GM12878 (cell line): Measurements from ENCODE around the gene ETV6. TPM values are rescaled to one million over a fixed set of nuclear protein-coding genes. Genes with fewer than 3 reads are reported as not detected.

Experiments
- ATAC-seq: fragments of 200-7000 bp; cut with Tn5 transposase; 3 replicates; pipeline ENCODE4 v1.9.1; 2020; ENCODE audit warnings: mild to moderate bottlenecking, moderate library complexity
- BruUV-seq: library from RNA; stranded (reverse); fragments of 400-500 nt; replicated peaks from 2 replicates; lab custom pipeline; 2021; lab: Mats Ljungman, UMichigan
- CTCF ChIA-PET: fragments of 300-600 bp; sonication (Branson Sonifier 250); formaldehyde crosslinking; extraction: SDS; loops from one replicate; lab custom pipeline; 2021; ENCODE audit warnings: inconsistent platforms; lab: Yijun Ruan, JAX
- POLR2A ChIA-PET: fragments of 350-600 bp; formaldehyde crosslinking; extraction: SDS; loops from one replicate; lab custom pipeline; 2021; ENCODE audit warnings: inconsistent platforms; lab: Charles Lee
- RAD21 ChIA-PET: fragments of 300-600 bp; sonication (Branson Sonifier 250); formaldehyde crosslinking; loops from one replicate; lab custom pipeline; 2023; ENCODE audit warnings: antibody characterized with exemption; ENCODE audit not compliant: unreplicated experiment; lab: Charles Lee
- SMC1A ChIA-PET: fragments of 300-600 bp; sonication (Branson Sonifier 250); formaldehyde crosslinking; loops from one replicate; lab custom pipeline; 2023; ENCODE audit not compliant: unreplicated experiment, uncharacterized antibody; lab: Charles Lee
- DNase-seq: peaks from one replicate; pipeline ENCODE4 v3.0.0-alpha.2; 2011; ENCODE audit warnings: low read depth, low spot score
- FAIRE-seq: peaks from 3 replicates; lab custom pipeline; 2011; peaks lifted over from hg19 to GRCh38; lab: Jason Lieb, UNC
- H2AFZ ChIP-seq: 2 replicates; pipeline ENCODE4 v1.6.0; 2011; ENCODE audit warnings: low read depth, low read length, control low read depth; ENCODE audit not compliant: control insufficient read depth
- H3K27ac ChIP-seq: 2 replicates; pipeline ENCODE4 v1.5.1; 2011; ENCODE audit warnings: control low read depth; ENCODE audit not compliant: control insufficient read depth, insufficient read depth
- H3K27me3 ChIP-seq, 2 experiments: replicated peaks in 1 of 2; 2 replicates each; pipeline versions ENCODE4 v1.6.0 to v1.6.1; 2011; ENCODE audit warnings: low read length in 1 of 2; ENCODE audit not compliant: control insufficient read depth in 2 of 2, insufficient read depth in 2 of 2
- H3K36me3 ChIP-seq, 2 experiments: 2 replicates each; pipeline ENCODE4 v1.5.1; 2011; ENCODE audit warnings: low read length in 1 of 2; ENCODE audit not compliant: control insufficient read depth in 2 of 2, insufficient read depth in 2 of 2
- H3K4me1 ChIP-seq: 2 replicates; pipeline ENCODE4 v1.6.1; 2011; ENCODE audit warnings: mild to moderate bottlenecking, low read length, moderate library complexity, mixed read lengths; ENCODE audit not compliant: control insufficient read depth, insufficient read depth
- H3K4me2 ChIP-seq: 2 replicates; pipeline ENCODE4 v1.6.0; 2011; ENCODE audit warnings: control low read depth; ENCODE audit not compliant: control insufficient read depth, insufficient read depth
- H3K4me3 ChIP-seq: fragments of 200-600 bp; sonication (generic); 2 replicates; pipeline ENCODE4 v1.5.1; 2016
- H3K79me2 ChIP-seq: 2 replicates; pipeline ENCODE4 v1.6.0; 2011; ENCODE audit warnings: low read length; ENCODE audit not compliant: control insufficient read depth, insufficient read depth
- H3K9ac ChIP-seq: 2 replicates; pipeline ENCODE4 v1.8.0; 2011; ENCODE audit warnings: low read length, control low read depth, mixed read lengths; ENCODE audit not compliant: control insufficient read depth, insufficient read depth
- H3K9me3 ChIP-seq: replicated peaks from 3 replicates; pipeline ENCODE4 v1.5.1; 2011; ENCODE audit warnings: mild to moderate bottlenecking, low read length; ENCODE audit not compliant: control insufficient read depth, insufficient read depth
- H4K20me1 ChIP-seq: 2 replicates; pipeline ENCODE4 v1.6.0; 2011; ENCODE audit not compliant: control insufficient read depth, insufficient read depth
- BCL11A ChIP-seq: IDR thresholded peaks from 2 replicates; pipeline ENCODE4 v1.6.1; 2011; ENCODE audit warnings: low read depth, low read length
- MLLT1 ChIP-seq: fragments of 450-650 bp; IDR thresholded peaks from 2 replicates; pipeline ENCODE4 v1.6.1; 2016; ENCODE audit warnings: mild to moderate bottlenecking
- WGBS: methylation state at CpG from one replicate; pipeline ENCODE4 v1.1.6; 2016; ENCODE audit warnings: low lambda C conversion rate; ENCODE audit not compliant: insufficient replicate concordance, insufficient coverage; ENCODE audit errors: missing lambda C conversion rate; 5-methylcytosine and 5-hydroxymethylcytosine counted together
- in situ Hi-C: fragments of 300-500 bp; cut with MboI; formaldehyde crosslinking; loops from 9 replicates; pipeline ENCODE4 v1.14.3; 2018; ENCODE audit warnings: mixed read lengths
- intact Hi-C: fragments of 100-400 bp; cut with micrococcal nuclease; formaldehyde crosslinking; loops from one replicate; pipeline ENCODE4 v1.14.2; 2022; ENCODE audit not compliant: unreplicated experiment
- polyA plus RNA-seq, 11 experiments: library from polyadenylated mRNA; depleted of rRNA in 4 of 11; unstranded in 6 of 11; stranded (reverse) in 5 of 11; fragments of >200 nt; fragmentation: Nextera tagmentation in 4 of 11; fragmentation: Illumina TruSeq in 1 of 11; extraction: Ambion mirVana in 4 of 11; extraction: Trizol in 1 of 11; gene quantifications; 1 replicate in 1 of 11; 2 replicates in 10 of 11; pipeline versions ENCODE4 v1.2.1 to v1.2.3, GENCODE V29; 2011 to 2016; ENCODE audit warnings: inconsistent platforms in 2 of 11, missing spikeins in 2 of 11, low read depth in 1 of 11
- total RNA-seq, 4 experiments: library from RNA; depleted of rRNA in 3 of 4; stranded (reverse); fragments of >200 nt in 3 of 4; fragmentation: Illumina TruSeq in 1 of 4; extraction: Trizol in 1 of 4; gene quantifications; 2 replicates each; pipeline versions ENCODE4 v1.2.1 to v1.2.3, GENCODE V29; 2013 to 2021
- TF ChIP-seq, protein P1 (sequence below): IDR thresholded peaks from 2 replicates; pipeline ENCODE4 v1.6.1; 2012; ENCODE audit warnings: improper control_type of control experiment, low read depth, low read length; ENCODE audit not compliant: insufficient replicate concordance
- TF ChIP-seq, protein P2 (sequence below): IDR thresholded peaks from 2 replicates; pipeline ENCODE4 v1.6.1; 2011; ENCODE audit warnings: mild to moderate bottlenecking, low read depth, low read length, moderate library complexity; ENCODE audit not compliant: insufficient replicate concordance

Gene ETV6
- total and polyA plus RNA-seq, 10 of the 15 experiments (the other 5 are each of a cell fraction or from before 2014, with no cell fraction given), result 6.6 to 74.8 (median 24.6) TPM

DNA sequence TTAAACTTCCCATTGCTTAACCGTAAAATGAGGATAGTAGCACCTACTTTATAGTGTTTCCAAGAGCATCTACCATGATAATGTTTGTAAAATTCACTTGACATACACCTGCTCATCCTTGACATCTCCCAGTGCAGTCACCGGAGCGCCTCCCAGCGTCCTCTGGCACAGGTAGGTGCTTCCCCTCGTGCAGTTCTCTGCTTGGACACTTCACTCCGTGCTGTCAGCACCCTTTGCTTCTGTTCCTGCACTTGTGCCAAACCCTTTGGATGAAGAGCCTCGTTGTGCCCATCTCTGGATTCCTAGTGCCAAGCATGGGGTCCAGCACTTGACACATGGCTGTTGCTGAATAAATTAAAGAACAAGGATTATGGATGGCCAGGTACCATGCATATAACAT is 28.3 kb downstream of the ETV6 start:
- Histone ChIP-seq H3K79me2 (peaks cover 93% of the 10 kb centered on the region), H3K4me1 (peaks cover 6% of the 10 kb centered on the region), H2AFZ (no peak overlapping the region), H3K27me3 (no peaks in the 10 kb centered on the region), H3K4me3 (no peak overlapping the region), H3K9ac (no peak overlapping the region), H3K4me2 (no peak overlapping the region), H3K36me3 (peaks cover 5 to 17% of the 10 kb centered on the region in 2 experiments), H3K27ac (no peak overlapping the region), H4K20me1 (peaks cover 11% of the 10 kb centered on the region), H3K9me3 (no peaks in the 10 kb centered on the region)
- FAIRE-seq (no peak), DNase-seq (no peak), ATAC-seq (no peak)
- intact Hi-C loops, result no loop called here
- ChIA-PET SMC1A (interaction anchor here (1.1 to 1.3 kb wide), 2 partner anchors 11 to 25 kb away, joined by 3 to 4 read pairs; no protein-coding TSS in a partner anchor), CTCF (no interaction called here), POLR2A (no interaction called here), RAD21 (no interaction called here)
- TF ChIP-seq, protein P1, sequence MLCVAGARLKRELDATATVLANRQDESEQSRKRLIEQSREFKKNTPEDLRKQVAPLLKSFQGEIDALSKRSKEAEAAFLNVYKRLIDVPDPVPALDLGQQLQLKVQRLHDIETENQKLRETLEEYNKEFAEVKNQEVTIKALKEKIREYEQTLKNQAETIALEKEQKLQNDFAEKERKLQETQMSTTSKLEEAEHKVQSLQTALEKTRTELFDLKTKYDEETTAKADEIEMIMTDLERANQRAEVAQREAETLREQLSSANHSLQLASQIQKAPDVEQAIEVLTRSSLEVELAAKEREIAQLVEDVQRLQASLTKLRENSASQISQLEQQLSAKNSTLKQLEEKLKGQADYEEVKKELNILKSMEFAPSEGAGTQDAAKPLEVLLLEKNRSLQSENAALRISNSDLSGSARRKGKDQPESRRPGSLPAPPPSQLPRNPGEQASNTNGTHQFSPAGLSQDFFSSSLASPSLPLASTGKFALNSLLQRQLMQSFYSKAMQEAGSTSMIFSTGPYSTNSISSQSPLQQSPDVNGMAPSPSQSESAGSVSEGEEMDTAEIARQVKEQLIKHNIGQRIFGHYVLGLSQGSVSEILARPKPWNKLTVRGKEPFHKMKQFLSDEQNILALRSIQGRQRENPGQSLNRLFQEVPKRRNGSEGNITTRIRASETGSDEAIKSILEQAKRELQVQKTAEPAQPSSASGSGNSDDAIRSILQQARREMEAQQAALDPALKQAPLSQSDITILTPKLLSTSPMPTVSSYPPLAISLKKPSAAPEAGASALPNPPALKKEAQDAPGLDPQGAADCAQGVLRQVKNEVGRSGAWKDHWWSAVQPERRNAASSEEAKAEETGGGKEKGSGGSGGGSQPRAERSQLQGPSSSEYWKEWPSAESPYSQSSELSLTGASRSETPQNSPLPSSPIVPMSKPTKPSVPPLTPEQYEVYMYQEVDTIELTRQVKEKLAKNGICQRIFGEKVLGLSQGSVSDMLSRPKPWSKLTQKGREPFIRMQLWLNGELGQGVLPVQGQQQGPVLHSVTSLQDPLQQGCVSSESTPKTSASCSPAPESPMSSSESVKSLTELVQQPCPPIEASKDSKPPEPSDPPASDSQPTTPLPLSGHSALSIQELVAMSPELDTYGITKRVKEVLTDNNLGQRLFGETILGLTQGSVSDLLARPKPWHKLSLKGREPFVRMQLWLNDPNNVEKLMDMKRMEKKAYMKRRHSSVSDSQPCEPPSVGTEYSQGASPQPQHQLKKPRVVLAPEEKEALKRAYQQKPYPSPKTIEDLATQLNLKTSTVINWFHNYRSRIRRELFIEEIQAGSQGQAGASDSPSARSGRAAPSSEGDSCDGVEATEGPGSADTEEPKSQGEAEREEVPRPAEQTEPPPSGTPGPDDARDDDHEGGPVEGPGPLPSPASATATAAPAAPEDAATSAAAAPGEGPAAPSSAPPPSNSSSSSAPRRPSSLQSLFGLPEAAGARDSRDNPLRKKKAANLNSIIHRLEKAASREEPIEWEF, result no peak
- TF ChIP-seq, protein P2, sequence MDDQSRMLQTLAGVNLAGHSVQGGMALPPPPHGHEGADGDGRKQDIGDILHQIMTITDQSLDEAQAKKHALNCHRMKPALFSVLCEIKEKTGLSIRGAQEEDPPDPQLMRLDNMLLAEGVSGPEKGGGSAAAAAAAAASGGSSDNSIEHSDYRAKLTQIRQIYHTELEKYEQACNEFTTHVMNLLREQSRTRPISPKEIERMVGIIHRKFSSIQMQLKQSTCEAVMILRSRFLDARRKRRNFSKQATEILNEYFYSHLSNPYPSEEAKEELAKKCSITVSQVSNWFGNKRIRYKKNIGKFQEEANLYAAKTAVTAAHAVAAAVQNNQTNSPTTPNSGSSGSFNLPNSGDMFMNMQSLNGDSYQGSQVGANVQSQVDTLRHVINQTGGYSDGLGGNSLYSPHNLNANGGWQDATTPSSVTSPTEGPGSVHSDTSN, result no peak
- TF ChIP-seq MLLT1 (no peak), BCL11A (no peak)
- in situ Hi-C loops, result no loop called here
- WGBS, result 95% methylated on average over 7 of the region's 7 CpGs
- BruUV-seq, result no TSS peak
